H9 (cell line): ENCODE measurements around the gene LLGL2. TPM values are rescaled to one million over a fixed set of nuclear protein-coding genes. Genes with fewer than 3 reads are reported as not detected.
A peak's percentile ranks its signal among the peaks of the same experiment; 100 is the strongest.

Experiments
- DNase-seq: peaks from one replicate; pipeline ENCODE4 v3.0.0-alpha.2; 2017
- H2AFZ ChIP-seq: one replicate; pipeline ENCODE4 v1.6.1; 2013; ENCODE audit warnings: mild to moderate bottlenecking, low read length, control low read depth, moderate library complexity
- H2AK5ac ChIP-seq: 2 replicates; pipeline ENCODE4 v1.6.1; 2013; ENCODE audit warnings: low read length, control low read depth, mixed read lengths; ENCODE audit not compliant: insufficient read length
- H2BK120ac ChIP-seq: one replicate; pipeline ENCODE4 v1.6.1; 2013; ENCODE audit warnings: low read depth, mild to moderate bottlenecking, low read length, control low read depth, inconsistent platforms; ENCODE audit not compliant: poor library complexity, severe bottlenecking
- H2BK12ac ChIP-seq: 2 replicates; pipeline ENCODE4 v1.6.1; 2013; ENCODE audit warnings: low read length, control low read depth, mixed read lengths, low read depth; ENCODE audit not compliant: insufficient read length
- H2BK15ac ChIP-seq: 2 replicates; pipeline ENCODE4 v1.6.1; 2013; ENCODE audit warnings: low read depth, low read length, control low read depth
- H2BK20ac ChIP-seq: one replicate; pipeline ENCODE4 v1.6.1; 2013; ENCODE audit warnings: low read depth, mild to moderate bottlenecking, low read length, control low read depth, inconsistent platforms; ENCODE audit not compliant: poor library complexity, severe bottlenecking
- H2BK5ac ChIP-seq: 2 replicates; pipeline ENCODE4 v1.6.1; 2013; ENCODE audit warnings: low read length, control low read depth, mixed read lengths; ENCODE audit not compliant: insufficient read length
- H3K14ac ChIP-seq: 2 replicates; pipeline ENCODE4 v1.6.1; 2013; ENCODE audit warnings: low read length, control low read depth; ENCODE audit not compliant: insufficient read depth
- H3K18ac ChIP-seq: 2 replicates; pipeline ENCODE4 v1.6.1; 2013; ENCODE audit warnings: low read depth, mild to moderate bottlenecking, mixed read lengths, low read length, control low read depth; ENCODE audit not compliant: insufficient read length
- H3K23ac ChIP-seq: 2 replicates; pipeline ENCODE4 v1.6.1; 2013; ENCODE audit warnings: low read length, control low read depth, mixed read lengths, low read depth; ENCODE audit not compliant: insufficient read length
- H3K23me2 ChIP-seq: 2 replicates; pipeline ENCODE4 v1.6.1; 2013; ENCODE audit warnings: low read depth, mild to moderate bottlenecking, mixed read lengths, low read length, control low read depth; ENCODE audit not compliant: insufficient read length, poor library complexity, severe bottlenecking
- H3K27ac ChIP-seq: 2 replicates; pipeline ENCODE4 v1.5.1; 2013; ENCODE audit warnings: low read length, control low read depth, mixed read lengths, low read depth; ENCODE audit not compliant: insufficient read length
- H3K27me3 ChIP-seq: 2 replicates; pipeline ENCODE4 v1.6.1; 2013; ENCODE audit warnings: low read length, control low read depth, inconsistent platforms; ENCODE audit not compliant: insufficient read depth
- H3K4ac ChIP-seq: 2 replicates; pipeline ENCODE4 v1.6.1; 2013; ENCODE audit warnings: low read depth, mild to moderate bottlenecking, control low read depth, inconsistent platforms, low read length, moderate library complexity
- H3K4me1 ChIP-seq: 2 replicates; pipeline ENCODE4 v1.6.1; 2013; ENCODE audit warnings: low read length, control low read depth, inconsistent platforms; ENCODE audit not compliant: insufficient read depth
- H3K4me2 ChIP-seq: 2 replicates; pipeline ENCODE4 v1.6.1; 2013; ENCODE audit warnings: low read length, control low read depth, mixed read lengths; ENCODE audit not compliant: insufficient read length, insufficient read depth
- H3K56ac ChIP-seq: 2 replicates; pipeline ENCODE4 v1.6.1; 2013; ENCODE audit warnings: low read depth, mild to moderate bottlenecking, mixed read lengths, low read length, control low read depth; ENCODE audit not compliant: insufficient read length
- H3K79me1 ChIP-seq: 2 replicates; pipeline ENCODE4 v1.6.1; 2013; ENCODE audit warnings: low read depth, mild to moderate bottlenecking, moderate library complexity, low read length, control low read depth, inconsistent platforms; ENCODE audit not compliant: insufficient read depth, poor library complexity, severe bottlenecking
- H3K79me2 ChIP-seq: 2 replicates; pipeline ENCODE4 v1.6.1; 2013; ENCODE audit warnings: low read length, control low read depth, inconsistent platforms; ENCODE audit not compliant: insufficient read depth
- H3K9ac ChIP-seq: 2 replicates; pipeline ENCODE4 v1.6.1; 2013; ENCODE audit warnings: low read length, control low read depth, mixed read lengths; ENCODE audit not compliant: insufficient read length; ENCODE audit errors: extremely low read depth
- H3K9me3 ChIP-seq: one replicate; pipeline ENCODE4 v1.6.1; 2013; ENCODE audit warnings: low read depth, low read length, inconsistent platforms; ENCODE audit not compliant: control insufficient read depth
- H3T11ph ChIP-seq: one replicate; pipeline ENCODE4 v1.6.1; 2013; ENCODE audit warnings: mild to moderate bottlenecking, low read length, control low read depth, inconsistent platforms
- H4K20me1 ChIP-seq: one replicate; pipeline ENCODE4 v1.6.1; 2013; ENCODE audit not compliant: control insufficient read depth, insufficient read length, insufficient read depth
- H4K5ac ChIP-seq: 2 replicates; pipeline ENCODE4 v1.6.1; 2013; ENCODE audit warnings: low read depth, mild to moderate bottlenecking, mixed read lengths, low read length, control low read depth; ENCODE audit not compliant: insufficient read length
- H4K8ac ChIP-seq: replicated peaks from 2 replicates; pipeline ENCODE4 v1.6.1; 2013; ENCODE audit warnings: low read length, control low read depth, mixed read lengths, low read depth; ENCODE audit not compliant: insufficient read length
- H4K91ac ChIP-seq: 2 replicates; pipeline ENCODE4 v1.6.1; 2013; ENCODE audit warnings: low read depth, mild to moderate bottlenecking, moderate library complexity, mixed read lengths, low read length, control low read depth; ENCODE audit not compliant: insufficient read length
- H3K27ac Mint-ChIP-seq, 3 experiments: 2 replicates in 2 of 3; 3 replicates in 1 of 3; pipeline ENCODE4 v1.8.0; 2020 to 2021; ENCODE audit warnings: mixed read lengths in 3 of 3, mild to moderate bottlenecking in 1 of 3, moderate library complexity in 1 of 3
- H3K27me3 Mint-ChIP-seq: 2 replicates; pipeline ENCODE4 v1.8.0; 2021; ENCODE audit warnings: low read depth, mild to moderate bottlenecking, moderate library complexity, mixed read lengths
- H3K36me3 Mint-ChIP-seq, 3 experiments: 2 replicates in 2 of 3; 3 replicates in 1 of 3; pipeline ENCODE4 v1.8.0; 2020 to 2021; ENCODE audit warnings: low read depth in 3 of 3, mixed read lengths in 3 of 3; ENCODE audit not compliant: insufficient read depth in 1 of 3
- H3K4me1 Mint-ChIP-seq, 2 experiments: 2 replicates each; pipeline ENCODE4 v1.8.0; 2020; ENCODE audit warnings: mixed read lengths in 2 of 2
- H3K4me3 Mint-ChIP-seq, 2 experiments: 2 replicates in 1 of 2; 3 replicates in 1 of 2; pipeline ENCODE4 v1.8.0; 2020 to 2021; ENCODE audit warnings: mild to moderate bottlenecking in 2 of 2, mixed read lengths in 2 of 2, moderate library complexity in 1 of 2
- H3K9me3 Mint-ChIP-seq, 2 experiments: 2 replicates in 1 of 2; 3 replicates in 1 of 2; pipeline ENCODE4 v1.8.0; 2020; ENCODE audit warnings: mild to moderate bottlenecking in 2 of 2, mixed read lengths in 2 of 2, moderate library complexity in 1 of 2
- CTCF ChIP-seq: fragments of 200-600 bp; sonication (generic); conservative IDR thresholded peaks from 3 replicates; pipeline ENCODE4 v1.8.0; 2021; ENCODE audit warnings: antibody characterized with exemption, mild to moderate bottlenecking
- WGBS: extraction: QIAGEN DNeasy Blood & Tissue Kit; methylation state at CpG from one replicate; pipeline ENCODE4 v1.1.7; 2013; ENCODE audit warnings: missing lambda C conversion rate, low lambda C conversion rate, mixed read lengths; ENCODE audit not compliant: insufficient read length; ENCODE audit errors: extremely low coverage; 5-methylcytosine and 5-hydroxymethylcytosine counted together
- total RNA-seq: library from RNA; stranded (reverse); gene quantifications from 2 replicates; pipeline ENCODE4 v1.2.1, GENCODE V29; 2021

Gene LLGL2
- total RNA-seq, 1 experiment from 2014 or later, result 90.4 TPM

GRCh38 chr17:75619506-75620431 is 94.3 kb downstream of the LLGL2 start:
- Histone ChIP-seq H3K4me1 (no peaks in the 10 kb centered on the region), H4K91ac (no peak overlapping the region), H3K79me2 (no peaks in the 10 kb centered on the region), H3K9me3 (no peaks in the 10 kb centered on the region), H3T11ph (no peak overlapping the region), H3K18ac (no peak overlapping the region), H3K23me2 (no peaks in the 10 kb centered on the region), H2BK12ac (no peak overlapping the region), H4K5ac (no peak overlapping the region), H2BK120ac (no peak overlapping the region), H4K20me1 (no peaks in the 10 kb centered on the region), H3K9ac (no peak overlapping the region), H2AK5ac (no peak overlapping the region), H3K56ac (no peak overlapping the region), H2BK15ac (no peak overlapping the region), H3K14ac (no peak overlapping the region), H3K4me2 (no peak overlapping the region), H2BK20ac (no peak overlapping the region), H3K79me1 (no peaks in the 10 kb centered on the region), H2AFZ (no peak overlapping the region), H2BK5ac (no peak overlapping the region), H3K27me3 (no peaks in the 10 kb centered on the region; the same call in 1 of the 2 replicates), H4K8ac (no peak overlapping the region), H3K4ac (no peak overlapping the region), H3K27ac (no peak overlapping the region), H3K23ac (no peak overlapping the region)
- H3K4me3 Mint-ChIP-seq, result no peak overlapping the region; a peak in 1 of 5 replicates
- peaks cover 0 to 5% of the 10 kb centered on the region in 2 experiments; a peak in 1 of 4 replicates for H3K4me1 Mint-ChIP-seq
- DNase-seq, result peak; percentile 96
- H3K36me3 Mint-ChIP-seq, result no peaks in the 10 kb centered on the region
- no peak overlapping the region for H3K27ac Mint-ChIP-seq
- H3K27me3 Mint-ChIP-seq, result peaks cover 8% of the 10 kb centered on the region
- WGBS, result no CpG with 5 or more reads among the region's 36 CpGs
- peak; percentile 83 for TF ChIP-seq CTCF
- no peaks in the 10 kb centered on the region for H3K9me3 Mint-ChIP-seq
